Stimulated activated CD8-positive, alpha-beta memory T cell treated with anti-CD3 and anti-CD28 coated beads, Interleukin-4, amount 100 ng/mL, for 1 hour (primary cell): Measurements from ENCODE around the gene ATF7IP2.
"Not testable (repeated sequence)": the region's sequence is repeated elsewhere in the genome, so short reads cannot be mapped to it uniquely, and the experiment has no call there.

ENCODE experiments used
- DNase-seq, 2 donors: peaks; one replicate each; pipeline ENCODE4 v3.0.0-alpha.2; 2020; ENCODE audit warnings: low read depth in 2 of 2, low spot score in 1 of 2

The ATF7IP2 gene, protein sequence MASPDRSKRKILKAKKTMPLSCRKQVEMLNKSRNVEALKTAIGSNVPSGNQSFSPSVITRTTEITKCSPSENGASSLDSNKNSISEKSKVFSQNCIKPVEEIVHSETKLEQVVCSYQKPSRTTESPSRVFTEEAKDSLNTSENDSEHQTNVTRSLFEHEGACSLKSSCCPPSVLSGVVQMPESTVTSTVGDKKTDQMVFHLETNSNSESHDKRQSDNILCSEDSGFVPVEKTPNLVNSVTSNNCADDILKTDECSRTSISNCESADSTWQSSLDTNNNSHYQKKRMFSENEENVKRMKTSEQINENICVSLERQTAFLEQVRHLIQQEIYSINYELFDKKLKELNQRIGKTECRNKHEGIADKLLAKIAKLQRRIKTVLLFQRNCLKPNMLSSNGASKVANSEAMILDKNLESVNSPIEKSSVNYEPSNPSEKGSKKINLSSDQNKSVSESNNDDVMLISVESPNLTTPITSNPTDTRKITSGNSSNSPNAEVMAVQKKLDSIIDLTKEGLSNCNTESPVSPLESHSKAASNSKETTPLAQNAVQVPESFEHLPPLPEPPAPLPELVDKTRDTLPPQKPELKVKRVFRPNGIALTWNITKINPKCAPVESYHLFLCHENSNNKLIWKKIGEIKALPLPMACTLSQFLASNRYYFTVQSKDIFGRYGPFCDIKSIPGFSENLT

DNA sequence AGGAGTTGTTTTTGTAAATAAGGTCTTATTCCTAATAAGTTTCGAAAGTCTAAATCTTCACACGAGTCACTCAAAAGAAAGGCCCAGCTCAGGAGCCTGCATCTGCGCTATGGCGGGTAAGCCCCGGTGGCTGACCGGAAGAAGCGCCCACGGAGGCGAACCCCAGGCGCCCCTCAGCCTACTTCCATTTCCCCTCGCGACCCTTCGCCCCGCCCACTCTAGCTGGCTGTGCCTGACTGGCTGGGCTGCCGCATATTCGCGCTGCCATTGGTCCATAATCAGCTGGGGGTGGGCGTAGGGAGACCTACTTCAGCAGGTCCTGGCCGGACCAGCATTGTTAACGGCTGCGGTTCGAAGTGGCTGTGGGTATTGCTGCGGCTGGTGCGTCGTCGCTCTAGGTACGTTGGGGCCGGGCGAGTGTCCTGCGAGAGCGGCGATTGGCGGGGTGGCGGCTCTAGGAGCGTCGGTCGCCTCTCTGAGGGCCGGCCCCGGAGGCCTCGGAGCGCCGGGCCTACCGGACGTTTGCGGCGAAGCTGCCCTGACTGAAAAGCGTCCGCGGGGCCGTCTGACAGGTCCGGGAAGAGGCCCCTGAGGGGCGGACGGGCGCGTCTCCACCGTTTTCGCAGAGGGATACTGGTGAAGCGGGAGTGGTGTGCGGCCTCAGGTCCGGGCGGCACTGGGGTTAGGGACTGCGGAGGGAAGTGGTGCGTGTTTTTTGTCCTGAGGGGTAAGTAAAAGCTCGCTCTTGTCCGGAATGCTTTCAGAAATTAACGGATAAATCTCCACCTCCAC, at the start of gene ATF7IP2:
Gene ATF7IP2, plus strand, starts transcription at position 337 of the 792 bp plus-strand sequence. CDS start 44,560 bp downstream, outside the sequence.
- peak; percentile 60 to 79 for DNase-seq

DNA sequence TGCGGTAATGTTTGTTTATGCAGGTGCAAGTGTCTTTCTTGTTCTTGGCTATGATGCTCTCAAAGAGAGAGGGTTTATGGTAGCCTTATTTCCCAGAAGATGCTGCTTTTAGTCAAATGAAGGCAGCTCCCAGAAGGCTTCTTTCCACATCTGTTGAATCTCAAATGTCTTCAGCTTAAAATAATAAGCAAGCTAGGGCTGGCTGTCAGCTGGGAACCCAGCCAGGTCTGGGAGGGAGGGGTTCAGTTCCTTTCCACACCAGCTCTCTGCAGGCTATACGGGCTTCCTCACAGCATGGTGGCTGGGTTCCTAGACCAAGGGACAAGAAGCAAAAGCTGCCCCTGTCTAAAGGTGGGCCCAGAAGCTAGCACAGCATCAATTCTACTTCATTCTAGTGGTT, 47.4 kb upstream of the ATF7IP2 start:
- DNase-seq: no peak

DNA sequence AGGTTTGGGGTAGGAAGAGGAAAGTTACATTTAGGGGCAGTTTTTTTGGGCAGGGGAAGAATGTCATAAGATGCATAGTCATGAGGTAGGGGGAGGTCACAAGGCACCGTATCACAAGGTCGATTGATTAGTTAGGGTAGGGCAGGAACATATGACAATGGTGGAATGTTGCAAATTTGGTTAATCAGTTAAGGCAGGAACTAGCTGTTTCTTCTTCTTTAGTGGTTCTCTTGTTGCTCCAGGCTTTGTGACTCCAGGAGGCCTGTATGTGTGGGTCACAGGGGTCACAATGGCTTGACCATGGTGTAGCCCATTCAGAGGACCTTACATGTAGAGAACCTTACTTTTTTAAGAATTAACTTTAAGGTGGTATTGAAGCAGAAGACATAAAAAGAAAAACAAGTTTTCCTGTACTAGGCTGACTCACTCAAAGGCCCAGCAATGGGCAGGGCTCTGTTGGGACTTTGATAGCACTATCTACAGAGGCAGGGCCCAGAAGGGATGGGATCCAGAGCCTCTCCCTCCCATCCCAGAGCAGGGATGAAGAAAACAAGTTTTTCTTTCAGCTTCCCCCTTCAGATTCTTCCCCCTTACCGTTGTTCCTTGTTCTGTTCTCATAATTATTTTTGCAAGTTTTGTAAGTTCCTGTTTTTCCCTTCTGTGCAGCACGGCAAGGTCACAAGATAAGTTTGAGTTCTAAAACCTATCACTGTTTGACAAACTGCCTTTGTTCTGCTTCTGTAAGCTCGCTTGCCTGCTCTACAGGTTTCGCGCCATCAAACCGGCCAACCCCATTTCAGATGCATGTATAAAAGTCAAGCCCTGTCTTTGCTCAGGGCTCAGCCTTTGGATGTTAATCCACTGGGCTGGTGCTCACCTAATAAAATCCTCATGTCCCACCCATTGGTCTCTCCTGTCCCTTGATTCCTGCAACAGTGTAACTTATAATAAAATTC, 45.8 kb upstream of the ATF7IP2 start:
- DNase-seq: no peak

DNA sequence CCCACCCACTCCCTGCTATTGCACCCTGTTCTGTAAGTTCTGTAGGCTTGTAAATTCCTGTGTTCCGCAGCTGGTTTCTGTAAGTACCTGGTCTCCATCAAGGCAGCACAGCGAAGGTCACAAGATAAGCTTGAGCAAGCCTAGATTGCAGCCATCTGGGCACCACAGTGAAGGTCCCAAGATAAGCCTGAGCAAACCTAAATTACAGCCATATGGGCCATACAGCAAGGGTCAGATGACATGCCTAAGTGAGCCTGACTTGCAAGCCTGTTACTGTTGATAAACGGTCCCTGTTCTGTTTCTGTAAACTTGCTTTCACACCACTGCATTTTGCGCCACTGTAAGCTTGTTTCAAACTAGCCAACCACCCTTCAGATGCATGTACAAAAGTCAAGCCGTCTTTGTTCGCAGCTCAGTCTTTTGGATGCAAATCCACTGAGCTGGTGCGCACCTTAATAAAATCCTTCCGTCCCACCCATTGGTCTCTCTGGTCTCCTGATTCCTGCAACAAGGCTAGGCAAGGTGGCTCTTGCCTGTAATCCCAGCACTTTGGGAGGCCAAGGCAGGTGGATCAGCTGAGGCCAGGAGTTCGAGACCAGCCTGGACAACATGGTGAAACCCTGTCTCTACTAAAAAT, 42.6 kb upstream of the ATF7IP2 start:
- no peak for DNase-seq

DNA sequence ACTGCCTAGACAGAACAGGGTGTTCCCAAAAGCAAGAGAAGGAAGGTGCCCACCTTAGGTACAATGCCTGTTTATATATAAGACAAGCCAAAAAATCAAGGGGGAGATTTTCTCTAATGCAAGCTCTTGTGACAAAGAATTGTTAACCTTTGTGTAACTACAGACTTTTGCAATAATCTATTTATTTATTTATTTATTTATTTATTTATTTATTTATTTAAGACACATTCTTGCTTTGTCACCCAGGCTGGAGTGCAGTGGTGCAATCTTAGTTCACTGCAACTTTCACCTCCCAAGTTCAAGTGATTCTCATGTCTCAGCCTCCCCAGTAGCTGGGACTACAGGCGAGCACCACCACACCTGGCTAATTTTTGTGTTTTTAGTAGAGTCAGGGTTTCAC, 41.2 kb upstream of the ATF7IP2 start:
- not testable (repeated sequence) for DNase-seq

DNA sequence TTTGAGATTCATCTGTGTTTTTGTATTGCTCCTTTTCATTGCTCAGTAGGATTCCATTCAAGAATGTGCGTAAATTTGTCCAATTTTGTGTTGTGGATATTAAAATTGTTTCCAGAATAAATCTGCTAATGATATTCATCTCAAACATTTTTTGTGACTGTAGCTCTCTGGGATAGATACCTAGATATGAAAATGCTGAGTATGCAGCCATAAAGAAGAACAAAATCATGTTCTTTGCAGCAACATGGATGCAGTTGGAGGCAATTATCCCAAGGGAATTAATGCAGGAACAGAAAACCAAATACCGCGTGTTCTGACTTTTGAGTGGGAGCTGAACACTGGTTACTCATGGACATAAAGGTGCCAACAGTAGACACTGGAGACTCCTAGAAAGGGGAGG, 40.2 kb upstream of the ATF7IP2 start:
- no peak for DNase-seq

DNA sequence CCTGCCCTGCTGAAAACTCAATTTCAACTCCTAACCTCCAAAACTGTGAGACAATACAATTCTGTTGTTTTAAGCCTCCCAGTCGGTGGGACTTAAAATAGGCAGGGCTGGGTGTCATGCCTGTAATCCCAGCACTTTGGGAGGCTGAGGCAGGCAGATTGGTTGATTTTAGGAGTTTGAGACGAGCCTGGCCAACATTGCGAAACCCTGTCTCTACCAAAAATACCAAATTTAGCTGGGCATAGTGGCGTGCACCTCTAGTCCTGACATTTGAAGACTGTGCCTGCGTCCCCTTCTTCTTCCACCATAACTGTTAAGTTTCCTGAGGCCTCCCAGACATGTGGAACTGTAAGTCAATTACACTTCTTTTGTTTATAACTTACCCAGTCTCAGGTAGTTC, 36.0 kb upstream of the ATF7IP2 start:
- no peak for DNase-seq

DNA sequence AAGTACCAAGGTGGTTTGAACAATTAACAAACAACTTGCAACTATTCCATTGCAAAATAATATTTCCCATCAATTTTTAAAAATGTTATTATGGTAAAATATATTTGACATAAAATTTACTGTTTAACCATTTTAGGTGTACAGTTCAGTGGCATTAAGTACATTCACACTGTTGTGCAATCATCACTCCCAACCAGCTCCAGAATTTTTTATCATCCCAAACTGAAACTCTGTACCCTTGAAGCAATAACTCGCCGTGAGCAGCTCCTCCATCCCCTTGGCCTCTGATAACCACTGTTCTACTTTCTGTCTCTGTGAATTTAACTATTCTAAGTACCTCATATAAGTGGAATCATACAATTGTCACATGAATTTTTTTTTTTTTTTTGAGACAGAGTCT, 33.6 kb upstream of the ATF7IP2 start:
- no peak for DNase-seq

DNA sequence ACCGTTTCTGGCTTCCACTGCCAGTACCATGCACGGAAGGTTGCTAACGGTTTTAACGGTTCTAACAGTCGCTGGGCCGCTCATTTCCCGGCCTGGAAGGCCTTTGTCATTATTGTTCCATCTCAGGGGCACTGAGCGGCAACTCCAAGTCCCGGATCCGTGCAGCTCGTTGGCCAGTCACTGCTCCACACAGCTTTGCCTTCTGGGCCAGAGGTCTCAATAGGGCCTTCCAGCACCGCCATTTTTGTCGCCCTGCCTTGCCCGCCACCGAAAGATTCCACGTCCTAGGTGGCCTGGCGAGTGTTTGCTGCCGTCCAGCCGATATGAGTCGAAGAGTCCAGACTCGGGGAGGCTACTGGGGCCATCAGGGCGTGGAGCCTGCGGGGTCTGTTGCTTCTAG, 30.3 kb upstream of the ATF7IP2 start:
- DNase-seq: no peak

DNA sequence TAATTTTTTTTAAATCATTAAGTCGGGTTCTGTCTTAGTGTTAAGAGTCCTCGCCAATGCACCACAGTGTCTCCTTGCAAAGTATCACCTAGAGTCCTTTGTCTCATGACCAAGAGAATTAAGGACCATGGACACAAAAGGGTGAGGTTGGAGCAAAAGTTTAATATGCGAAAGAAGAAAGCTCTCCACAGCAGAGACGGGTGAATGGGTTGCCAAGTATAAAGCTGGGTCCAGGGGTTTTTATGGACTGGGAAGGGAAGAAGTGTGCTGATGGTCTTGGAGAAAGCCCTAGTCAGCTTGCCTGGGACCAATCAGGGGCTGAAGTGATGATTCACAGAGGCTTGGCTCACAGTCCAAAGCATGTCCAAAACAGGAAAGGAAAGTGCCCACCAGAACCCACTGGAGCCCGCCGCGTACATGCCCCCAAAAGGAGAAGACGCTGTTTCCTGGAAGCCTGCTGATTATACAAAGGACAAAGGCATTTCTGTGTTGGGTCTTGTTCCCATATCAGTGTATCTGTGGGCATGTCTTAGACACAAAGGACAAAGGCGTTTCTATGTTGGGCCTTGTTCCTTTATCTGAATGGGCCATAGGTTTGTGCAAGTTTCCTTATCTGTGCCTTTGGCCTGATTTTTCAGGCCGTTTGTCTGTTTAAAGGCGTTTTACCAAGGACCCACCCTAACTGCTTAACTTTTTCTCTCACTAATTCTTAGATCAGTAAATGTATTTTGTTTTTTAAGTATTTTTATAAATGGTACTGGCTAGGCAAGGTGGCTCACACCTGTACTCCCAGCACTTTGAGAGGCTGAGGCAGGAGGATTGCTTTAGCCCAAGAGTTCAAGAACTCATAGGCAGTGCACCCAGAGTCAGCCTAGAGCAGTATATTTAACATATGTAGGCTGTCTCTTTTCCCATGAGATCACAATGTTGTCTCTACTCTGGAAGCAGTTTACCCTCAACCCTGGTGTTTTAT, 28.7 kb upstream of the ATF7IP2 start:
- DNase-seq: no peak

DNA sequence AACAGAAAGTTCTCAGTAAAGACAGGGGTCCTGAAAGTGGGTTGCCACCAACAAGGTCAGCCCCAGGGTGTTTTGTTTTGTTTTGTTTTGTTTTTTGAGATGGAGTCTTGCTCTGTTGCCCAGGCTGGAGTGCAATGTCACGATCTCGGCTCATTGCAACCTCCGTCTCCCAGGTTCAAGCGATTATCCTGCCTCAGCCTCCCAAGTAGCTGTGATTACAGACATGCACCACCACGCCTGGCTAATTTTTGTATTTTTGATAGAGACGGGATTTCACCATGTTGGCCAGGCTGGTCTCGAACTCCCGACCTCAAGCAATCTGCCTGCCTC, 24.1 kb upstream of the ATF7IP2 start:
- not testable (repeated sequence) for DNase-seq

DNA sequence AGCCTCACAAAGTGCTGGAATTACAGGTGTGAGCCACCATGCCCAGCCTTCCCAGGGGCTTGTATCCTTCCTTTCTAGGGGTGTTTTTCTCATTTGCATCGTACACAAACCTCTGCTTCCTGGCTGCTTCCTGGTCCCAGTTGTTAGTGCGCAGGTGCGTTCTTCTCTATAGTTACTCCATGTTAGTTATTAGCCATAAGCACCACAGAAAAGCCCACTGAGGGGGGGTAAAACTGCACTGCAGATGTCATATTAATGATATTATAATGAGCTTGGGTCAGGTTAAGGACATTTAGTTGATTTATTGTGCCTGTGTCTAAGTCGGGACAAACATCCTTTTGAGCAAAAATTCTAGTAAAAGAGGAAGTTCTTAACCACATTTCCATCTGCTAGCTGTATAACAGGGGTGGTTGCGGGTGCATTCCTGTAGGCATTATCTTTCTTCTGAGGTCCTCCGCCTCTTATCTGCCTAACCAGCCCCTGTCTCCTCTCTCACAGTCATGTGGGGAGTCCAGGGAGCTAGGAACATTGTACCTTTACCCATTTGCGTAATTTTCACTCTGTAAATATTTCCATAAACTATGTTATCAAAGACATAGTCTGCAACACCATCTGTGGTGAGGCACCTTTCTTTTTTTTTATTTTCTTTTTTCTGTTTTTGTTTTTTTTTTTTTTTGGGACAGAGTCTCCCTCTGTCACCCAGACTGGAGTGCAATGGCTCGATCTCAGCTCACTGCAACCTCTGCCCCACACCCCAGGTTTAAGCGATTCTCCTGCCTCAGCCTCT, 23.6 kb upstream of the ATF7IP2 start:
- DNase-seq: no peak

DNA sequence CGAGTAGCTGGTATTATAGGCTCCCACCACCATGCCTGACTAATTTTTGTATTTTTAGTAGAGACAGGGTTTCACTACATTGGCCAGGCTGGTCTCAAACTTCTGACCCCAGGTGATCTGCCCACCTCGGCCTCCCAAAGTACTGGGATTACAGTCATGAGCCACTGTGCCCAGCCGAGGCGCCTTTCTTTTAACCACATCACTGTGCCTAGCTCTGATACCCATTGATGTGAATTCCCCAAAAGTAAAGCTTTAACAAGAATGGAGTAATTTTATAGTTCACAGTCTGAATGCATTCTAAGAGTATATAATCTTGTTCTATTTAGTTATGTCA, 23.0 kb upstream of the ATF7IP2 start:
- not testable (repeated sequence) for DNase-seq

DNA sequence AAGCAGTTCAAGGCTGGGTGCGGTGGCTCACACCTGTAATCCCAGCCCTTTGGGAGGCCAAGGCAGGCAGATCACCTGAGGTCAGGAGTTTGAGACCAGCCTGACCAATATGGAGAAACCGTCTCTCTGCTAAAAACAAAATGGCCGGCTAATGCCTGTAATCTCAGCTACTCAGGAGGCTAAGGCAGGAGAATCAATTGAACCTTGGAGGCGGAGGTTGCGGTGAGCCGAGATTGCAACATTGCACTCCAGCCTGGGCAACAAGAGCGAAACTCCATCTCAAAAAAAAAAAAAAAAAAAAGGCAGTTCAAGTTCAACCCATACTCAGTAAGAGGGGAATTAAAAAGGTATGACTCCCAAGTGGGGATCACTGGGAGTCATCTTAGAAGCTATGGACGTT, 19.2 kb upstream of the ATF7IP2 start:
- DNase-seq: not testable (repeated sequence)

DNA sequence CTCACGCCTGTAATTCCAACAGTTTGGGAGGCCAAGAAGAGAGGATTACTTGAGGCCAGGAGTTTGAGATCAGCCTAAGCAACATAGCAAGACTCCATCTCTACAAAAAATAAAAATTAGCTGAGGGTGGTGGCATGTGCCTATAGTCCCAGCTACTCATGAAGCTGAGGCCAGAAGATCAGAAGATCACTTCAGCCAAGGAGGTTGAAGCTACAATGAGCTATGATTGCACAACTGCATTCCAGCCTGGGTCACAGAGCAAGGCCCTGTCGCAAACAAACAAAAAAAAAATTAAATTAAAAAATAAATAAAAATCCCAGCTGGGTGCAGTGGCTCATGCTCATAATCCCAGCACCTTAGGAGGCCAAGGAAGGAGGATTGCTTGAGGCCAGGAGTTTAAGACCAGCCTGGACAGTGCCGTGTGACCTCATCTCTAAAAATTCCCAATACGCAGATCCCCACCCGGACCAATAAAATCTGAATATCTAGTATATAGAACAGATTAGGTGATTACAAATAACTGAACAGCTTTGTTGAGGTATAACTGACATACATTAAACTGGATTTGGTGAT, 18.2 kb upstream of the ATF7IP2 start:
- no peak for DNase-seq

DNA sequence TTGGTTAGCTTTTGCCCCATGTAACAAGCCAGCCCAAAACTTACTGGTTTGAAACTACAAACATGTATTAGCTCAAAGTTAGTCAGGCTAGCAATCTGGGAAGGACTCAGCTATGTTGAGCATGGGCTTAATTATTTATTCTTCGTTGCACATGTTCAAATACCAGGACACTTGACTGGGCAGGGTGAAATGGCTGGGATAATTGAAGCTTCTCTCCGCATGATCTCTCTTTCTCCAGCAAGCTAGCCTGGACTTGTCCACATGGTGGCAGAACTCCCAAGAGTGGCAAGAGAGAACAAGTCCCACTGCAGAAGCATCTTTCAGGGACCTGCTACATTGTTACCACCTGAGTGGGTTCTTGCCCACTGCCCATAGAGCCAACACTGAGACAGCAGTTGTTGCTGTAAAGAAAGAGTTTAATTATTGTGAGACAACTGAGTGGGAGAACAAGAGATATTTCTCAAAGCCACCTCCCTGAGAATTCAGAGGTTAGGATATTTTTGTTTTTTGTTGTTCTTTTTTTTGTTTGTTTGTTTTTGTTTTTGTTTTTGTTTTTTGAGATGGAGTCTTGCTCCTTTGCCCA, 16.8 kb upstream of the ATF7IP2 start:
- no peak for DNase-seq

DNA sequence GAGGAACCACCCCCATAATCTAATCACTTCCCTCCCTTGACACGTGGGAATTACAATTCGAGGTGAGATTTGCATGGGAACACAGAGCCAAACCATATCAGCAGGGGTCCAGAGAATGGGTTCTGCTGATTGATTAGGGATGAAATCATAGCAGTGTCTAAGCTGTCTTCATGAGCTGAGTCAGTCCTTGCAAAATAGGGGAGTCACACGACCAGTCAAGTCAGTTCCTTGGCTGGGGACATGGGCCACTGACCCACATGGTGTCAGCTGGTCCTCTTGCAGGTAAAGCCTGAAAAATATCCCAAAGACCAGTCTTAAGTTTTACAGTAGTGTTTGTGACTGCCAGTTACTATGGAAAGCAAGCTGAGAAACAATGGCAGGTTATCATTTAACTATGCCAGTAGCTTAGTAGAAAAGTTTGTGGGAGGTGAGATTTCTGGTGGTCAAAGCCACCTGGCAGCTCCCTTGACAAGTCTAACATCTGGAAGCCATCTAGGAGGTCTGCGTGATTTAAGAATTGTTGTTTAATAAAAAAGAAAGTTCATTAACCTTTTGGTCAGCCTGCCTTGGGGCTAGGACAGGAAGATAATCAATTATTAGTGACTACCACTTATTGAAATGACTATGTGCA, 15.7 kb upstream of the ATF7IP2 start:
- DNase-seq: no peak
